ENCODE data around the gene CCDC144A. TPM values are rescaled to one million over a fixed set of nuclear protein-coding genes. Genes with fewer than 3 reads are reported as not detected.
A peak's percentile ranks its signal among the peaks of the same experiment; 100 is the strongest.
"Not testable (repeated sequence)": the region's sequence is repeated elsewhere in the genome, so short reads cannot be mapped to it uniquely, and the experiment has no call there.

CCDC144A gene
- polyA plus RNA-seq, 3 donors = 0.05 to 0.23 TPM; not detected in 1

- Histone ChIP-seq H3K79me2 (ENCODE audit: insufficient read depth, low read length) (no peaks in the 10 kb centered on the region), H3K9me3 (replicated peaks in 1 of 2; ENCODE audit: control insufficient read depth in 1 of 2, insufficient read depth in 1 of 2, low read length in 2 of 2) (no peaks in the 10 kb centered on the region), H2AFZ (ENCODE audit: insufficient read depth, low read depth, low read length, poor library complexity, severe bottlenecking) (no peak overlapping the region), H3K27me3 (ENCODE audit: control insufficient read depth in 2 of 2, insufficient read depth in 2 of 2, low read length in 2 of 2) (peaks cover 0 to 3% of the 10 kb centered on the region in 2 donors), H3K4me2 (replicated peaks; ENCODE audit: extremely low read depth, low read length, poor library complexity, severe bottlenecking) (no peak overlapping the region), H4K20me1 (ENCODE audit: insufficient read depth, low read length) (no peaks in the 10 kb centered on the region), H3K4me3 (replicated peaks in 1 of 3; ENCODE audit: low read depth in 2 of 3, low read length in 3 of 3) (no peak overlapping the region), H3K27ac (ENCODE audit: low read depth in 1 of 2, low read length in 2 of 2) (no peak overlapping the region), H3K36me3 (replicated peaks in 1 of 2; ENCODE audit: control insufficient read depth in 1 of 2, insufficient read depth in 2 of 2, low read length in 2 of 2) (no peaks in the 10 kb centered on the region), H3K4me1 (ENCODE audit: control insufficient read depth in 1 of 2, insufficient read depth in 2 of 2, low read length in 2 of 2) (no peaks in the 10 kb centered on the region), H3K9ac (ENCODE audit: insufficient read depth, low read length, poor library complexity, severe bottlenecking) (no peak overlapping the region)
- Mint-ChIP-seq H3K36me3 (no peaks in the 10 kb centered on the region), H3K27me3 (ENCODE audit: low read depth in 3 of 3) (peaks cover 3 to 5% (median 3%) of the 10 kb centered on the region in 3 donors), H3K9me3 (peaks cover 0 to 3% (median 0%) of the 10 kb centered on the region in 7 donors), H3K4me1 (no peaks in the 10 kb centered on the region), H3K27ac (no peak overlapping the region), H3K4me3 (no peak overlapping the region)
- intact Hi-C loops (cut with micrococcal nuclease) = no loop called here
- 80% methylated on average over 6 of the region's 7 CpGs for WGBS (ENCODE audit: insufficient coverage)
- TF ChIP-seq, protein P1, sequence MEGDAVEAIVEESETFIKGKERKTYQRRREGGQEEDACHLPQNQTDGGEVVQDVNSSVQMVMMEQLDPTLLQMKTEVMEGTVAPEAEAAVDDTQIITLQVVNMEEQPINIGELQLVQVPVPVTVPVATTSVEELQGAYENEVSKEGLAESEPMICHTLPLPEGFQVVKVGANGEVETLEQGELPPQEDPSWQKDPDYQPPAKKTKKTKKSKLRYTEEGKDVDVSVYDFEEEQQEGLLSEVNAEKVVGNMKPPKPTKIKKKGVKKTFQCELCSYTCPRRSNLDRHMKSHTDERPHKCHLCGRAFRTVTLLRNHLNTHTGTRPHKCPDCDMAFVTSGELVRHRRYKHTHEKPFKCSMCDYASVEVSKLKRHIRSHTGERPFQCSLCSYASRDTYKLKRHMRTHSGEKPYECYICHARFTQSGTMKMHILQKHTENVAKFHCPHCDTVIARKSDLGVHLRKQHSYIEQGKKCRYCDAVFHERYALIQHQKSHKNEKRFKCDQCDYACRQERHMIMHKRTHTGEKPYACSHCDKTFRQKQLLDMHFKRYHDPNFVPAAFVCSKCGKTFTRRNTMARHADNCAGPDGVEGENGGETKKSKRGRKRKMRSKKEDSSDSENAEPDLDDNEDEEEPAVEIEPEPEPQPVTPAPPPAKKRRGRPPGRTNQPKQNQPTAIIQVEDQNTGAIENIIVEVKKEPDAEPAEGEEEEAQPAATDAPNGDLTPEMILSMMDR (IDR thresholded peaks at IDR 0.05) = no peak
- DNase-seq = no peak
Observed at GRCh38 chr17:16820161-16820877, 130.3 kb downstream of the CCDC144A start.

DNA sequence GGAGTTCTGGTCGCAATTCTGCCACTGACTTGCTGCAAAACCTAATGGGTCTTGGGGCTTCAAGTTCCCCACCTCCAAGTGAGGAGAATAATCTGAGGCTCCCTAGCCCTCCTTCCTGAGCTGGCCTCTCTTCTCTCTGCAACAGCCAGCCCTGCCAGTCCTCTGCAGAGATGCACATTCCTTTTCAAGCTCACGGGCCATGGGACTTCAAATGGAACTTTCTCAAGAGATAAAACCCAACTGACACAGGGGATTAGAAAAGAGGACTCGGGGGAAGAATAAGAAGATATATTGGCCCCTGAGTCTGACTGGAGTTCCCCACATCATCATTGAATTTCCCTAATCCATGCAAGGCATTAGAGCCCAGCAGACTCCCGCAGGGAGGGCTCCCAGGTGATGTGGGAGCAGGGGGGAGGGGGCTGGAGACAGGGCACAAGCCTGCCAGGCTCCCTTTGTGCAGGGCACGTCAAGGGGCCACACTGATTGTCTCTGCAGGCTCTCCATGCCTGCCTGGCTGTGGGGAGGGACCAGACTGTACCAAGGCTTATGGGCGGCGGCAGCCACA lies 131.0 kb downstream of the CCDC144A start:
- no peak for DNase-seq
- TF ChIP-seq, protein P1 (IDR thresholded peaks at IDR 0.05) = no peak
- no peaks in the 10 kb centered on the region for H4K20me1 ChIP-seq (ENCODE audit: insufficient read depth, low read length)
- H3K4me1 Mint-ChIP-seq = no peaks in the 10 kb centered on the region
- no peak overlapping the region for H3K4me3 ChIP-seq (replicated peaks in 1 of 3; ENCODE audit: low read depth in 2 of 3, low read length in 3 of 3)
- H3K27ac Mint-ChIP-seq = no peak overlapping the region
- intact Hi-C loops (cut with micrococcal nuclease) = no loop called here
- H3K27me3 ChIP-seq (ENCODE audit: control insufficient read depth in 2 of 2, insufficient read depth in 2 of 2, low read length in 2 of 2) = peaks cover 0 to 3% of the 10 kb centered on the region in 2 donors
- H3K9me3 Mint-ChIP-seq = peaks cover 0 to 3% (median 0%) of the 10 kb centered on the region in 7 donors
- H3K4me1 ChIP-seq (ENCODE audit: control insufficient read depth in 1 of 2, insufficient read depth in 2 of 2, low read length in 2 of 2) = no peaks in the 10 kb centered on the region
- H3K27ac ChIP-seq (ENCODE audit: low read depth in 1 of 2, low read length in 2 of 2) = no peak overlapping the region
- no peaks in the 10 kb centered on the region for H3K79me2 ChIP-seq (ENCODE audit: insufficient read depth, low read length)
- no peaks in the 10 kb centered on the region for H3K36me3 Mint-ChIP-seq
- peaks cover 2 to 5% (median 3%) of the 10 kb centered on the region in 3 donors for H3K27me3 Mint-ChIP-seq (ENCODE audit: low read depth in 3 of 3)
- H3K9me3 ChIP-seq (replicated peaks in 1 of 2; ENCODE audit: control insufficient read depth in 1 of 2, insufficient read depth in 1 of 2, low read length in 2 of 2) = no peaks in the 10 kb centered on the region
- H3K4me2 ChIP-seq (replicated peaks; ENCODE audit: extremely low read depth, low read length, poor library complexity, severe bottlenecking) = no peak overlapping the region
- no peak overlapping the region for H2AFZ ChIP-seq (ENCODE audit: insufficient read depth, low read depth, low read length, poor library complexity, severe bottlenecking)
- H3K36me3 ChIP-seq (replicated peaks in 1 of 2; ENCODE audit: control insufficient read depth in 1 of 2, insufficient read depth in 2 of 2, low read length in 2 of 2) = no peaks in the 10 kb centered on the region
- WGBS (ENCODE audit: insufficient coverage) = 85% methylated on average over 1 of the region's 7 CpGs
- no peak overlapping the region for H3K4me3 Mint-ChIP-seq
- H3K9ac ChIP-seq (ENCODE audit: insufficient read depth, low read length, poor library complexity, severe bottlenecking) = no peak overlapping the region

- H4K20me1 ChIP-seq (ENCODE audit: insufficient read depth, low read length); H3K4me2 ChIP-seq (replicated peaks; ENCODE audit: extremely low read depth, low read length, poor library complexity, severe bottlenecking); H3K9me3 ChIP-seq (replicated peaks in 1 of 2; ENCODE audit: control insufficient read depth in 1 of 2, insufficient read depth in 1 of 2, low read length in 2 of 2); H3K36me3 ChIP-seq (replicated peaks in 1 of 2; ENCODE audit: control insufficient read depth in 1 of 2, insufficient read depth in 2 of 2, low read length in 2 of 2); H3K9ac ChIP-seq (ENCODE audit: insufficient read depth, low read length, poor library complexity, severe bottlenecking); H3K9me3 Mint-ChIP-seq; H3K4me1 ChIP-seq (ENCODE audit: control insufficient read depth in 1 of 2, insufficient read depth in 2 of 2, low read length in 2 of 2); H3K36me3 Mint-ChIP-seq; H3K27me3 Mint-ChIP-seq (ENCODE audit: low read depth in 3 of 3); H2AFZ ChIP-seq (ENCODE audit: insufficient read depth, low read depth, low read length, poor library complexity, severe bottlenecking); DNase-seq; H3K4me3 Mint-ChIP-seq; H3K4me3 ChIP-seq (replicated peaks in 1 of 3; ENCODE audit: low read depth in 2 of 3, low read length in 3 of 3); H3K27me3 ChIP-seq (ENCODE audit: control insufficient read depth in 2 of 2, insufficient read depth in 2 of 2, low read length in 2 of 2); H3K4me1 Mint-ChIP-seq; intact Hi-C loops (cut with micrococcal nuclease); H3K79me2 ChIP-seq (ENCODE audit: insufficient read depth, low read length); H3K27ac ChIP-seq (ENCODE audit: low read depth in 1 of 2, low read length in 2 of 2): not testable (repeated sequence)
- peak overlapping the region in 1 of 7 donors; percentile 41 for H3K27ac Mint-ChIP-seq
- WGBS (ENCODE audit: insufficient coverage) = 70% methylated on average over 4 of the region's 17 CpGs
Observed at GRCh38 chr17:16822133-16822532, 132.1 kb downstream of the CCDC144A start.

All from CD14-positive monocyte (primary cell).